Left kidney (tissue), 2 donors: ENCODE measurements around the gene SLC18A3. TPM values are rescaled to one million over a fixed set of nuclear protein-coding genes. Genes with fewer than 3 reads are reported as not detected.

Source experiments
- DNase-seq: peaks from one replicate; pipeline ENCODE4 v3.0.0-alpha.2; 2013
- polyA plus RNA-seq: library from polyadenylated mRNA; unstranded; fragments of 120-200 nt; gene quantifications from one replicate; pipeline ENCODE4 v1.2.1, GENCODE V29; 2013; ENCODE audit not compliant: insufficient read length

The SLC18A3 gene
- polyA plus RNA-seq, 1 donor = not detected

- DNase-seq = no peak
Measured at GRCh38 chr10:49627644-49628247, 17.6 kb downstream of the SLC18A3 start.

DNA sequence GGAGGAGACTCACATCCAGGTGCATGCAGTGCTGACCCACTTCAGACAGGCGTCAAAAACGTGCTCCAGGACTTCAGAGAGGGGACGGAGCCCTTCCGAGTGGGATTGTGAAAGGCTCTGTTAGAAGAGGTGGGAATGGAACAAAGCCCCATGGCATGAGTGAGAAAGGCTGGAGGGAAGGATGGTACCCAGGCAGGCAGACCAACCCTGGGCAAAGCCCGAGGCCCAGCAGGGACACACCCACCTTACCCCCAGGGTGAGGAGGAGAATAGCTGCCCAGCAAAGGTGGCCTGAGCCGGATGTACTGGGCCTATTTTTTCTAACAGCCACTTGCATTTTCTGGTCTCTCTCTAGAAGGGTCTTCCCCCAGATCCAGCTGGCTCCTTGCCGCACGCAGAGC, 18.5 kb downstream of the SLC18A3 start:
- no peak for DNase-seq

DNA sequence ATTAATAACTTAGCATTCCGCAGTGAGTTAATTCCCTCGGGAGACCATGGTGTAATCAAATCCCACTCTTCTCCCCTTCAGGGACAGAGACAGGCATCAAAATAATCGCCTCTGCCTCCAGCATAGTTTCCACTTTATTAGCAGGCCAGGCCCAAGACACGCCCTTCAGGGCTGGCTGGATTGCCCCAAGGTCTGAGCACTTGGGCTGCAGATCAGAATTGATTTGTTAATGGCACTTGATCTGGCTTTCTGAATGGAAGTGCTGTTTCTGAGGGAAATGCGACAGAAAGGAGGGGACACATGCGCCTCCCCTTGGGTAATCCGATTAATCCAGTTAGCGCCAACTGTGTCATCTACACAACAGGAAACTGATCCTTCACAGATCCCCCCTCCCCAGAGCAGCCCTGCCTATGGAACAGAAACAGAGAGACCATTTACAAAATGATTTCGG, 19.3 kb downstream of the SLC18A3 start:
- no peak for DNase-seq

GRCh38 chr10:49631975-49632374, 21.9 kb downstream of the SLC18A3 start:
- no peak for DNase-seq

GRCh38 chr10:49632406-49633317, 22.6 kb downstream of the SLC18A3 start:
- no peak for DNase-seq

GRCh38 chr10:49633327-49634068, 23.4 kb downstream of the SLC18A3 start:
- DNase-seq = no peak

GRCh38 chr10:49634069-49634660, 24.1 kb downstream of the SLC18A3 start:
- DNase-seq = no peak

GRCh38 chr10:49642311-49642710, 32.2 kb downstream of the SLC18A3 start:
- DNase-seq = no peak

DNA sequence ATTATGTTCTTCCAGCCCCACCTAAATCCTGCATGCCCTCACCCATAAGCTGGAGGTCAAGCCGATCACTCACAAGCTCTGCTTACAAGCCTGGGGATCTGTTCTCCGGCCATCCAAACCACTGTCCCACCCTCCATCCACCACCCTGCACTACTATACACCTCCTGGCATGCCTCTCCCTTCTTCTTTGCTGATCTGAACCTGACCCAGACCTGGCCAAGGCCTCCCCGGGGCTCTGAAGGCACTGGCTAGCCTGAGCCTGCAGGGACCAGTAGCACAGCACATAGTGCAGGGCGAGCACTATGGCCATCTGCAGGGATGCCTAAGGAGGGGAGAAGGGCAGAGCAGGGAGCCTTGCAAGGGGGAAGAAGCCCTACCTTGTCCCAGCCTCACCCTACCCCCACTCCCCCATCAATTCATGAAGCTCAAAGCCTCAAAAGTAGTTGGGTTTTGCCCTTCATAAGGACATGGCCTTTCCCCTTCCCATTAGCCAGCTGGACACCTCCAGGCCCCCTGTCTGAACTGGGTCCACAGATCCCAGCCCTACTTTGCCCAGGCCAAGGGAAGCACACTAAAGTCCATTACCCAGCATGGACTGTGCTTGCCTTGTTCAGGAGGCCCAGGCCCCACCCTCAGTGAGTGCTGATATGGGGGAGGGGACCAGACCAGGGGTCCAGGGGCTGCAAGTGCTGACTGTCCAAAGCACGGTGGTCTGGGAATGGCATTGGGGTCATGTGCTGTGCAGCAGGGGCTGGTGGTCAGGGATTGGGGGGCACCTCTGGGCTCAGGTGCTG, 33.3 kb downstream of the SLC18A3 start:
- no peak for DNase-seq

- DNase-seq = no peak
Measured at GRCh38 chr10:49644035-49644646, 34.0 kb downstream of the SLC18A3 start.

DNA sequence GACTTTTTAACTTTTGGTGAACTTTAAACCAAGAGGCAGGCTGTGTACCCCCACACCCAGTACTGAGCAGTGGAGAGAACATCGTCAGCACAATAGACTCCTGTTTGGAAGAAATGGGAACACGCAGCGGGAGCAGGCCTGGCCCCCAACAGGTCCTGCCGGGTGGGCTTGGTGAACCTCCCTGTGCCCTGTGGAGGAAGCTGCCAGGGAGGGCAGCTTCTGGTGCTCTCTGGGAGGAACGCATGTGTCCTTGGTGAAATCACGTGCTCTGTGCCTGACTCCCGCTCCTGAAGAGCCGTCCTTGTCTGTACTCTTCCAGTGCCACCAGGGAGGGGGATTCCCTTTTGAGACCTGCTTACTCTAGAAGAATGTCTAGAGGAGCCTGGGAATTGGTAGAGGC, 35.3 kb downstream of the SLC18A3 start:
- DNase-seq = no peak

GRCh38 chr10:49645871-49646870, 36.1 kb downstream of the SLC18A3 start:
- DNase-seq = no peak

- no peak for DNase-seq
Measured at GRCh38 chr10:49647554-49647953, 37.4 kb downstream of the SLC18A3 start.

DNA sequence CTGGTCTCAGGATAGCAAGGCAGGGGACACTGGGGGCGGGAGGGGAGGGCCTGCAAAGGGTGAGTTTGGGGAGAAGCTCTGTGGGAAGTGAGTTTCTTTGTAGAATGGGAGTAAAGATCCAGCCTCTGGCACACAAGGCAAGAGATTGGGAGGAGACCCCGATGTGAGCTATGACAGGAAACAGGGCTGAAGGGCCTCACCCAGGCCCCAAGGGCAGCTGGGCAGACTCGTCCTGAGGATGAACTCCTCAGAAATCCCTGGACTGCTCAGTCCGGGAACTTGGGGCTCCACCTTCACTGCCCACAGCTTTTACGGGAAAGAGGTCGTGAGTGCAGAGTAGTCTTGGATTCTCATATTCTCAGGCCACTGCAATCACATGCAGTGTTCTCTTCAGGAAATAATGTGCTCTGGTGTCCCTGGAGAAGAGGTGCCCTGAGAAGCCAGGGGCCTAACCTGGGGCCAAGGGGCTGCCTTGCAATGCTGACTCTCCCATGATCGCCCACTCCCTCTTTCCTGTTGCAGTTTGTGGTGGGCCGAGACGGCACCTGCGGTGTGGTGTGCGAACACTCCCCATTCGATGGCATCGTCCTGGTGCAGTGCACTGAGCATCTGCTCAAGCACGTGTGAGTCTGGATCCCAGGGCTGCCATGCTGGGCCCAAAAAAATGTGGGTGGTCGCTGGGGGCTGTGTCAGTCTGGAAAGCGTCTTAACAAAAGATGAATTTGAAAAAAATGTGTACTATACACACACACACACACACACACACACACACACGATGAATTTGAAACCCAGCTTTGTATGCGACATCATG, 38.1 kb downstream of the SLC18A3 start:
- DNase-seq = no peak

DNA sequence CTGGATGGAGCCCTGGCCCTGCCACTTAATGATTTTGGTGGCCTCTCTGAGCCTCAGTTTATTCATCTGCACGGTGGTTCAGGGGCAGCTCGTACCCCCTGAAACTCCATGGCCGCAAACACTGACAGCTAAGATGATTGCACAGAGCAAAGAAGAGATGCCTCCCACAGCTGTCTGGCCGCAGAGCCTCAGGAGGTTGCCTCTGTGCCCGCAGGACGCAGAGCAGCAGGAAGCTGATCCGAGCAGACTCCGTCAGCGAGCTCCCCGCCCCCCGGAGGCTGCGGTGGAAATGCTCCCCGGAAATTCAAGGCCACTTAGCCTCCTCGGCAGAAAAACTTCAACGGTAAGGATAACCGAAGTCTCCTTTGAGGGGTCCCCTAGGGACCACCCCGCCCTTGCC, 39.2 kb downstream of the SLC18A3 start:
- no peak for DNase-seq

GRCh38 chr10:49649936-49650723, 40.0 kb downstream of the SLC18A3 start:
- DNase-seq = no peak

DNA sequence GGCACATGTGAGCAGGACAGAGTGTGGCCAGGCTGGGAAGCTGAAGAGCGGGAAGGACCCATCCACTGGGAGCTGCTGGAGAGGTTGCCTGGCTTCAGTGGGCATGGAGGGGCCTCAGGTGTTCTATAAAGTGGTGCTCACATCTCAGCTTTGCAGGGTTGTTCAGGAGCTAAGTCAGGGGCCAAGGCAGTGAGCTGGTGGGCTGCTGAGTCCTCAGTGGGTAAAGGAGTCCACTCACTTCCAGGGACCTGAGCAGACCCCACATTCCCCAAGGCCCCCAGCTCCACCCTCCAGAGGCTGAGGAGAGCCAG, 40.6 kb downstream of the SLC18A3 start:
- no peak for DNase-seq
